GM12891 (cell line): ENCODE results near the gene CHRNA1.

Source experiments
- DNase-seq: peaks from one replicate; pipeline ENCODE4 v3.0.0; 2011; ENCODE audit warnings: low spot score; ENCODE audit not compliant: insufficient read length
- FAIRE-seq: peaks from 2 replicates; lab custom pipeline; 2011; peaks lifted over from hg19 to GRCh38; lab: Jason Lieb, UNC
- PAX5 ChIP-seq: IDR thresholded peaks from 2 replicates; pipeline ENCODE4 v1.6.1; 2011; ENCODE audit warnings: low read length, moderate library complexity, mild to moderate bottlenecking; ENCODE audit not compliant: insufficient read depth, severe bottlenecking
- POLR2A ChIP-seq: IDR thresholded peaks from 2 replicates; pipeline ENCODE4 v1.6.1; 2011; ENCODE audit warnings: low read depth, low read length, control low read depth
- POLR2AphosphoS5 ChIP-seq: IDR thresholded peaks from 2 replicates; pipeline ENCODE4 v1.6.1; 2011; ENCODE audit warnings: low read depth, low read length, control low read depth
- POU2F2 ChIP-seq: IDR thresholded peaks from 2 replicates; pipeline ENCODE4 v1.6.1; 2011; ENCODE audit warnings: low read depth, mild to moderate bottlenecking, control low read depth, low read length, moderate library complexity
- SPI1 ChIP-seq: IDR thresholded peaks from 2 replicates; pipeline ENCODE4 v1.6.1; 2011; ENCODE audit warnings: low read depth, low read length, control low read depth
- TAF1 ChIP-seq: IDR thresholded peaks from 2 replicates; pipeline ENCODE4 v1.6.1; 2011; ENCODE audit warnings: low read depth, low read length, control low read depth

Gene CHRNA1

GRCh38 chr2:174775571-174775980, 11.3 kb upstream of the CHRNA1 start:
- TF ChIP-seq TAF1 = no peak
- TF ChIP-seq POLR2A = no peak
- no peak for TF ChIP-seq SPI1
- no peak for TF ChIP-seq PAX5
- no peak for TF ChIP-seq POLR2AphosphoS5
- no peak for TF ChIP-seq POU2F2
- DNase-seq (no peak), FAIRE-seq (no peak)

GRCh38 chr2:174774886-174775285, 10.6 kb upstream of the CHRNA1 start:
- FAIRE-seq (no peak), DNase-seq (no peak)
- TF ChIP-seq POU2F2 (no peak), POLR2A (no peak)

- no peak for FAIRE-seq
- TF ChIP-seq POLR2A (no peak), POU2F2 (no peak), POLR2AphosphoS5 (no peak), PAX5 (no peak), TAF1 (no peak), SPI1 (no peak)
- no peak for DNase-seq
Measured at GRCh38 chr2:174773215-174773614, 8.9 kb upstream of the CHRNA1 start.

GRCh38 chr2:174772472-174772801, 8.2 kb upstream of the CHRNA1 start:
- TF ChIP-seq PAX5 = no peak
- TF ChIP-seq SPI1 = no peak
- no peak for TF ChIP-seq POU2F2
- no peak for TF ChIP-seq TAF1
- no peak for TF ChIP-seq POLR2A
- no peak for TF ChIP-seq POLR2AphosphoS5
- FAIRE-seq (no peak), DNase-seq (no peak)

GRCh38 chr2:174771631-174772471, 7.6 kb upstream of the CHRNA1 start:
- peak; percentile 75 for FAIRE-seq
- TF ChIP-seq POLR2AphosphoS5 (no peak), POU2F2 (peak; percentile 41; the same call in 1 of the 2 replicates), POLR2A (no peak)
- peak; percentile 37 for DNase-seq

- no peak for DNase-seq
- FAIRE-seq = no peak
- TF ChIP-seq PAX5 = no peak
- no peak for TF ChIP-seq POU2F2
- no peak for TF ChIP-seq SPI1
- no peak for TF ChIP-seq POLR2AphosphoS5
- no peak for TF ChIP-seq TAF1
- TF ChIP-seq POLR2A = no peak
Measured at GRCh38 chr2:174771136-174771535, 6.9 kb upstream of the CHRNA1 start.

- DNase-seq = no peak
- no peak for TF ChIP-seq PAX5
- no peak for TF ChIP-seq TAF1
- no peak for TF ChIP-seq POLR2AphosphoS5
- TF ChIP-seq POLR2A = no peak
- TF ChIP-seq POU2F2 = no peak
- TF ChIP-seq SPI1 = no peak
- no peak for FAIRE-seq
Measured at GRCh38 chr2:174768557-174768956, 4.3 kb upstream of the CHRNA1 start.

- TF ChIP-seq PAX5 (no peak), TAF1 (no peak), POLR2AphosphoS5 (no peak), POLR2A (no peak), SPI1 (no peak), POU2F2 (no peak)
- FAIRE-seq = no peak
- DNase-seq = no peak
Measured at GRCh38 chr2:174766271-174766670, 2.0 kb upstream of the CHRNA1 start.

GRCh38 chr2:174765576-174765975, 1.3 kb upstream of the CHRNA1 start:
- TF ChIP-seq POLR2A = no peak
- no peak for TF ChIP-seq POU2F2
- FAIRE-seq (no peak), DNase-seq (no peak)

- DNase-seq (no peak), FAIRE-seq (no peak)
- TF ChIP-seq PAX5 = no peak
- TF ChIP-seq POU2F2 = no peak
- no peak for TF ChIP-seq POLR2A
- TF ChIP-seq SPI1 = no peak
- no peak for TF ChIP-seq TAF1
- TF ChIP-seq POLR2AphosphoS5 = no peak
Measured at GRCh38 chr2:174763780-174764179, 492 bp downstream of the CHRNA1 start.
